HG02798 (cell line): ENCODE measurements around the gene MECP2.

Experiments used
- ATAC-seq: cut with Tn5 transposase; IDR thresholded peaks from one replicate; pipeline ENCODE4 v1.9.1; 2021; ENCODE audit warnings: mild to moderate bottlenecking; ENCODE audit not compliant: unreplicated experiment, poor library complexity

The MECP2 gene

DNA sequence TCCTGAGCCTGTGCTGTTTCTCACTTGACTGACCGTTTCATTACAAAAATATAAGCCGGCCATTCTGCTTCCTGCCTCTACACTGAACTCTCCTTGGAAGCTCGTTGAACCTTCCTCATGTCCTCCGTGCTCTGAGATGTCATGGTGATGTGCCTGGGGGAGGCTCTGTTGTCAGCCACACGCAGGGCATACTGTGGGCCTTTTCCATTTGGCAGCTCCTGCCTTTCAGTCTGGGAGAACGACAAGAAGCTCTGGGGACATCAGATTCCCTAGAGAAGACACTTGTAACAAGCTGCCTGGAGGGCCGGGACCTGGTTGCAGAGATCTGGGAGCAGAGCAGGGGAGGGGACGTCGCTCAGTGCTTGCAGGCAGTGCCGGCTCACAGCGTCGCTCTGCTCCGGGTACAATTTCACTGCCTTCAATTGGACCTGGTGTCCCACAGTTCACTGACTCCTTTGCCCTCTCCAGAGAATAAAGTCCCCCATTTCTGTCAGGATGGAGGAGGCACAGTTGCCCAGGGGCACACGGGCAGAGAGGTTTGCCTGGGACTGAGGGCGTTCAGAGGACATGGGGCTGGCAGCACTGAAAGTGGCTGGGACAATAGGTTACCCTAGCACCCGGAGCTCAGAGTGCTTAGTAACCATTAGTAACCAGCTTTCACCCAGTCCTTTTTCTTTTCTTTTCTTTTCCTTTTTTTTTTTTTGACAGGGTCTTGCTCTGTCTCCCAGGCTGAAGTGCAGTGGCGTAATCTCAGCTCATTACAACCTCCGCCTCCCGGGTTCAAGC is 19.1 kb upstream of the MECP2 start:
- no peak for ATAC-seq

DNA sequence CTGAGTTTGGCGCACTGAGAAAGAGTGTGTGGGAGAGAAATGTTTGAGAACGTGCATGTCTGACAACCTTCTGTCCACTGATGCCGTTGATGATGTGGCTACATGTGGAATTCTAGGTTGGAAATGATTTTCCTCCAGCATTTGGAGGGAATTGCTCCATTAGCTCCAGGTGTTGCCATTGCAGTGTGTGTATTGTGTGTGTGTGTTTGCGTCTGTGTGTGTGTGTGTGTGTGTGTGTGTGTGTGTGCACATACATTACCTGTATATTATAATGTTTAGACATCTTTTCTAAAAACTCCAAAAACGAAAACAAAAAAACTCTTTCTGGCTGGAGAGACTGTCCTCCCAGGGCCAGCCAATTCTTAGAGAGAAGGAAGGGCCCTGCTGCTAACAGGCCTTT is 18.2 kb upstream of the MECP2 start:
- no peak for ATAC-seq

DNA sequence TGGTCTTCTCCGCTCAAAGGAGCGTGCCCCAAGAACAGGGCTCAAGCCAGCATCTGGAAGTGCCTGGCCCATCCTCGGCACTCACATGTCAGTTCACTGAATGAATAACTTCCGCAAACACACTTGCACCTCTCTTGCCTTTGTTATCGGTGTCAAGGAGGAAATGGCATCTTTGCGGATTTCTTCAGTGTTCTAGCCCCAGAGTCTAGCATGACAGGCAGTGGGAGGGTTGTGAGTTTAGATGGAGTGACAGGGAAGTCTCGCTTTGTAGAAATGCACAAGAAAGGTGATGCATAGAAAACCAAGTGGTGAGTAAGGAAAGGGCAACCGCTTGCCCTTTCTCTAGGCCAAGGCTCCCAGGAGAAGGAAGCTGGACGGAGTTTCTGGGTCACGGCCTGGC is 17.6 kb upstream of the MECP2 start:
- ATAC-seq: no peak

- ATAC-seq: no peak
These were observed 17.1 kb upstream of the MECP2 start for GRCh38 chrX:154114652-154115051.

- no peak for ATAC-seq
These were observed 16.2 kb upstream of the MECP2 start for GRCh38 chrX:154113729-154114128.

- no peak for ATAC-seq
These were observed 1.0 kb upstream of the MECP2 start for GRCh38 chrX:154098551-154098950.

DNA sequence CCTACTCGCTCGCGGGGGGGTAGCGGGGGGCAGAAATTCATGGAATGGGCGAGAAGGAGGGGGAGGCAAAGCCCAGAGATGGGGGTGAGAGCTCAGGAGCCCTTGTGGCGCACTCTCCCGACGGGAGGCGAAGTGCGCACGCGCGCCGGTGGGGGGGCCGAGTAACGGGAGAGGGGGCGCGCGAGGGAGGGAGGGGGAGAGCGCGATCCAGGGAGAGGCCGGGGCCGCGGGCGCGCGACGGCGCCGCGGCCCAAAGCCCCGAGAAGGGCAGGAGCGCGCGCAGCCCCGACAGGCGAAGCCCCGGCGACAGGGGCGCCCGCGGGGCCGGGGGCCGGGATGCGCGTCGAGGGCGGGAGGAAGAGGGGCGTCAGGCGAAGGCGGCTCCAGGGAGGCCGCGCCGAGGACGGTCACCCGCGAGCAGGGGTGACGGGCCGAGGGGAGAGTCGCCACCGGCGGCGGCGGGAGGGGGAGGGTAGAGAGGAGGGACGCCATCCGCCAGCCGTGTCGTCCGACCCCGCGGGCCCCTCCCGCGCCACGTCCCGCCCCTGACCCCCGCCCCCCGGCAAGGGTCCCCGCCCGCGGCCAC is 421 bp downstream of the MECP2 start:
- ATAC-seq: peak; percentile 40

- ATAC-seq: no peak
These were observed 1.1 kb downstream of the MECP2 start for GRCh38 chrX:154096140-154097002.

DNA sequence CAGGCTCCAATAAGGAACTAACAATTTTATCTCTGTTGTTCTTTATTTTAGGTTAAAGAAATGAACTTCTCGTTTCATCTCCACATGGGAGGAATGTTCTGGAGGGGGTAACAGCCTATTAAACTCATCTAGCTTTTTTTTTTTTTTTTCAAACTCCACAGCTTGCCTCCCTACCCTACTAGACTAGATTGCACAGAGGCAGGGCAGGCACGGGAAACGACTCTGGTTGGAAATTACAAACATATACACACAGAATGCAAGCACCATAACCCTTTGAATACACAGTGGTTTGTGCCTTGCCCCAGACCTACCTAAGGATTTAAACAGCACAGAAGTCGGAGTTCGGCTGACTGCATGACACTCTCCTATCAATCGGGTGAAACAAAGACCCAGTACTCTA is 2.7 kb downstream of the MECP2 start:
- ATAC-seq: no peak

GRCh38 chrX:154093965-154094364 is 3.6 kb downstream of the MECP2 start:
- ATAC-seq: no peak

DNA sequence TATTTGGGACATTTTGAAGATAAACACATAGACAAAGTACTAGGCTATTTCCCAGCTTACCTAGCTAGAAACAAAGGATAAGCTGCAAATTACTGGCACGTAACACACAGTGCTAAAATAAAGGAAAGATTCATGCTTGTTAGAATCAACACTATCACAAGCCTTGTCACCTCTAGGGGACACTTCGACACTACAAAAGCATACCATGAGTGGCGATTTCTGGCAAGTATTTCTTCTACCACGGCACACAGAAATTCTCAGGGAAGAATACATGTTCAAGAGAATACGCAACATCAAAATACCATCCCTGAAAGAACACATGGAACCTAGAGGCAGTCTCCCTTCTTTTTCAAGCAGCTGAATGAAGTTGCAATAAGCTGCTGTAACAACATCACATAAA is 5.1 kb downstream of the MECP2 start:
- no peak for ATAC-seq

DNA sequence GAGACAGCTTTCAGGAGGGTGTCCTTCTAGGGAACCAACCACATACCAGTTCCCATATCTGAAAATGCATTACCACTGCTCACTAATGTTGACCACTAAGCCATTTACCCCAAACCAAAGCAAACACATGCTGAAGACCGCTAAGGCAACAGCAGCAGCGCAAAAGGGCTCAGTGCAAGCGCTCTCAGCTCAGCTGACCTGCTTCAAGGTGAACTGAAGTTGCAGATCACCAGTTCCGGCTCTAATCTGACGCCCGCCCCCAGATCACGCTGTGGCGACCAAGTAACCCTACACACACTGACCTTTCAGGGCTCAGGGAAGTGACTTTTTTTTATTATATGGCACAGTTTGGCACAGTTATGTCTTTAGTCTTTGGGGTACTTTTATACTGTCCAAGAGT is 5.8 kb downstream of the MECP2 start:
- no peak for ATAC-seq

- ATAC-seq: no peak
These were observed 6.8 kb downstream of the MECP2 start for GRCh38 chrX:154090731-154091130.

- no peak for ATAC-seq
These were observed 12.8 kb downstream of the MECP2 start for GRCh38 chrX:154084449-154085300.

DNA sequence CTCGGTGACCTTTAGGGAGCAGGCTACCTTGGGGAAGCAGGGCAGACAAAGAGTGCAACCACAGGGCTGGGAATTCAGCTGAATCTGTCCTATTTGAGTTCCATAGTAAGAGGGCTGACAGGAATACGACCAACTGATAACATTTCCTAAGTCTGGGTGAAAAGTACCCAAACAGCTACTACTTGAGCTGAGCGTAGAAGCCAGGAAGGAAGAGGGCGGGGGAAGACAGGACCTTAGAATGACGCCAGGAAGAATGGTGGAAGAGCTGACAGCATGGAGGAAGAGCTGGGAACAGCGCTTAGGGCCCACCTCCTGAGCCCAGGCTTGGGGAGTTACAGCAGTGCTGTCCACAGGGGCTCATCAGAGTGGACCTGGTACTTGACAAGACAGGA is 14.4 kb downstream of the MECP2 start:
- no peak for ATAC-seq

DNA sequence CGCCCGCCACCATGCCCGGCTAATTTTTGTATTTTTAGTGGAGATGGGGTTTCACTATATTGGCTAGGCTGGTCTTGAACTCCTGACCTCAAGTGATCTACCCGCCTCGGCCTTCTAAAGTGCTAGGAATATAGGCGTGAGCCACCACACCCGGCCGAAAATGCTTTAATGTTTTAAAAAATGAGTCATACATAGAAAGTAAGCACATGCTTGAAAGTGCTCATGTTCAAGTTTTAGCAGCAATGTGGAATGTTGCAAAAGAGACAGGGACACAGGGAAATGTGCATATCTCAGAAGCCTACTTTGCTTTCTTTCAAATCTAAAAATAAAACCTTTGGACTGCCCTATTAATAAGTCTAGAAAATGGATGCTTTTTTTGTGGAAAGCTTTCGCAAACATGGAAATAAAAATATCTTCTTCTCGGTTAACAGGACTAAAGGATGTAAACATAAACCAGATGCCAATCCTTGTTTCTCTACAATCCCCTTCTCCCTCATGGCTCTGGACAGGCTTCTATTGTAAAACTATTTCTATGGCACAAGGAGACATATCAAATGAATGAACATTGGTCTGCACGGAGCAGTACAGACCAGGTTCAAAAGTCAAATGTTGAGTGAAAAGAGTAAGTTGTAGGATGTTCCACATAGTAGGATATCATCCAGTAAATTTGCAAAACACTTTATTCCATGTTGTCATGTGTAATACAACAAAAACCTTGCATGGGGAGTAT is 15.0 kb downstream of the MECP2 start:
- no peak for ATAC-seq

- no peak for ATAC-seq
These were observed 20.4 kb downstream of the MECP2 start for GRCh38 chrX:154077101-154077500.

DNA sequence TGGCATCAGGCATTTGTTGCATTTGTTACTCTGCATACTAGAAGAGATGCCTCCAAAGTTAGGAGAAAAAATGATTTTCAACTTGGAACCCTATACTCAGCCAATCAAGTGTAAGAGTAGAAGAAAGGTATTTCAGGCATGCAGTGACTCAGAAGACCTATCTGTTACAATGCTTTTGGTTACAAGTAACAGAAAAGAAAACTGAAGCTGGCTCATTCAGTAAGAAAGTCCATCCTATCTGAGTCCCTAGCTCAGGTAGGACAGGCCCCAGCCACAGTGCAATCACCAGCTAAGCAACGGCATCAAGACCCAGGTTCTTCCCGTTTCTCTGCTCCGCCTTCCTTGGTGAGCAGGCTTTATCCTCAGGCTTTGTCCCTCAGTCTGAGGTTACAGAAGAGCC is 23.3 kb downstream of the MECP2 start:
- no peak for ATAC-seq

GRCh38 chrX:154072192-154072591 is 25.3 kb downstream of the MECP2 start:
- no peak for ATAC-seq

- ATAC-seq: no peak
These were observed 29.0 kb downstream of the MECP2 start for GRCh38 chrX:154068560-154068959.
